Transverse colon (tissue), 3 donors: Measurements from ENCODE around the gene RTEL1.

Experiments
- POLR2A ChIP-seq: fragments of 450-650 bp; IDR thresholded peaks from one replicate; pipeline ENCODE4 v1.6.1; 2016; ENCODE audit warnings: antibody characterized with exemption, mild to moderate bottlenecking, moderate library complexity
- TF ChIP-seq, protein P1 (sequence below), 5 experiments: fragments of 200-600 bp in 3 of 5; fragments of 450-650 bp in 2 of 5; sonication (generic) in 3 of 5; IDR thresholded peaks; 1 replicate in 2 of 5; 2 replicates in 3 of 5; pipeline ENCODE4 v1.5.1; 2016 to 2017; ENCODE audit warnings: antibody characterized with exemption in 5 of 5, inconsistent platforms in 3 of 5, mild to moderate bottlenecking in 2 of 5, moderate library complexity in 1 of 5

DNA sequence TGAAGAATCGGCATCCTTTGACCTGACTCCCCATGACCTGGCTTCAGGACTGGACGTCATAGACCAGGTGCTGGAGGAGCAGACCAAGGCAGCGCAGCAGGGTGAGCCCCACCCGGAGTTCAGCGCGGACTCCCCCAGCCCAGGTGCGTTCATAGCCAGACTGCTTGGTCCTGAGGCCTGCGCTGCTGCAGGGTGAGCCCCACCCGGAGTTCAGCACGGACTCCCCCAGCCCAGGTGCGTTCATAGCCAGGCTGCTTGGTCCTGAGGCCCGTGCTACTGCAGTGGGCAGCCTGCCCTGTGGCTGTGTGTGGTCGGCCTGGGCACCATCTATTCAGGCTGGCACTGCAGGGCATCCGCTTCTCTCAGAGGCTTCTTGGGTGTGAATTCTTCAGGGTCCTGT is 15.8 kb downstream of the RTEL1 start:
- TF ChIP-seq, protein P1, sequence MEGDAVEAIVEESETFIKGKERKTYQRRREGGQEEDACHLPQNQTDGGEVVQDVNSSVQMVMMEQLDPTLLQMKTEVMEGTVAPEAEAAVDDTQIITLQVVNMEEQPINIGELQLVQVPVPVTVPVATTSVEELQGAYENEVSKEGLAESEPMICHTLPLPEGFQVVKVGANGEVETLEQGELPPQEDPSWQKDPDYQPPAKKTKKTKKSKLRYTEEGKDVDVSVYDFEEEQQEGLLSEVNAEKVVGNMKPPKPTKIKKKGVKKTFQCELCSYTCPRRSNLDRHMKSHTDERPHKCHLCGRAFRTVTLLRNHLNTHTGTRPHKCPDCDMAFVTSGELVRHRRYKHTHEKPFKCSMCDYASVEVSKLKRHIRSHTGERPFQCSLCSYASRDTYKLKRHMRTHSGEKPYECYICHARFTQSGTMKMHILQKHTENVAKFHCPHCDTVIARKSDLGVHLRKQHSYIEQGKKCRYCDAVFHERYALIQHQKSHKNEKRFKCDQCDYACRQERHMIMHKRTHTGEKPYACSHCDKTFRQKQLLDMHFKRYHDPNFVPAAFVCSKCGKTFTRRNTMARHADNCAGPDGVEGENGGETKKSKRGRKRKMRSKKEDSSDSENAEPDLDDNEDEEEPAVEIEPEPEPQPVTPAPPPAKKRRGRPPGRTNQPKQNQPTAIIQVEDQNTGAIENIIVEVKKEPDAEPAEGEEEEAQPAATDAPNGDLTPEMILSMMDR (IDR thresholded peaks at IDR 0.05), result no peak
- no peak for TF ChIP-seq POLR2A
